CD14-positive monocyte (primary cell): Measurements from ENCODE around the gene MMRN1. TPM values are rescaled to one million over a fixed set of nuclear protein-coding genes. Genes with fewer than 3 reads are reported as not detected.

Experiments used
- DNase-seq, 3 donors: peaks; one replicate each; pipeline ENCODE4 v3.0.0-alpha.2; 2011 to 2022
- H2AFZ ChIP-seq: 2 replicates; pipeline ENCODE4 v1.6.0; 2012; ENCODE audit warnings: mild to moderate bottlenecking, low read depth, low read length, inconsistent platforms; ENCODE audit not compliant: insufficient read depth, poor library complexity, severe bottlenecking
- H3K27ac ChIP-seq, 2 donors: 1 replicate in 1 of 2; 2 replicates in 1 of 2; pipeline ENCODE4 v1.5.1; 2012 to 2013; ENCODE audit warnings: low read length in 2 of 2, control low read depth in 1 of 2, inconsistent platforms in 1 of 2, low read depth in 1 of 2, mild to moderate bottlenecking in 1 of 2
- H3K27me3 ChIP-seq, 2 donors: one replicate each; pipeline versions ENCODE4 v1.6.0 to v1.6.1; 2011 to 2013; ENCODE audit warnings: low read length in 2 of 2; ENCODE audit not compliant: control insufficient read depth in 2 of 2, insufficient read depth in 2 of 2
- H3K36me3 ChIP-seq, 2 donors: replicated peaks in 1 of 2; 1 replicate in 1 of 2; 2 replicates in 1 of 2; pipeline versions ENCODE4 v1.5.1 to v1.6.1; 2012 to 2013; ENCODE audit warnings: low read length in 2 of 2, control low read depth in 1 of 2, inconsistent platforms in 1 of 2, mild to moderate bottlenecking in 1 of 2; ENCODE audit not compliant: insufficient read depth in 2 of 2, control insufficient read depth in 1 of 2
- H3K4me1 ChIP-seq, 2 donors: 1 replicate in 1 of 2; 2 replicates in 1 of 2; pipeline versions ENCODE4 v1.5.1 to v1.6.1; 2012 to 2013; ENCODE audit warnings: low read length in 2 of 2, control low read depth in 1 of 2, inconsistent platforms in 1 of 2, mild to moderate bottlenecking in 1 of 2, moderate library complexity in 1 of 2; ENCODE audit not compliant: insufficient read depth in 2 of 2, control insufficient read depth in 1 of 2
- H3K4me2 ChIP-seq: replicated peaks from 2 replicates; pipeline ENCODE3; 2012; ENCODE audit warnings: low read length, moderate library complexity, mild to moderate bottlenecking; ENCODE audit not compliant: poor library complexity, severe bottlenecking; ENCODE audit errors: extremely low read depth
- H3K4me3 ChIP-seq, 3 experiments: fragments of 200-600 bp in 1 of 3; sonication (generic) in 1 of 3; replicated peaks in 1 of 3; 1 replicate in 2 of 3; 2 replicates in 1 of 3; pipeline ENCODE4 v1.5.1; 2011 to 2013; ENCODE audit warnings: low read length in 3 of 3, mild to moderate bottlenecking in 3 of 3, control low read depth in 2 of 3, low read depth in 2 of 3, inconsistent platforms in 1 of 3, moderate library complexity in 1 of 3
- H3K79me2 ChIP-seq: 2 replicates; pipeline ENCODE4 v1.6.0; 2012; ENCODE audit warnings: mild to moderate bottlenecking, control low read depth, inconsistent platforms, low read length, moderate library complexity; ENCODE audit not compliant: insufficient read depth
- H3K9ac ChIP-seq: 2 replicates; pipeline ENCODE4 v1.6.0; 2017; ENCODE audit warnings: low read length, mild to moderate bottlenecking; ENCODE audit not compliant: insufficient read depth, poor library complexity, severe bottlenecking
- H3K9me3 ChIP-seq, 2 donors: replicated peaks in 1 of 2; 1 replicate in 1 of 2; 2 replicates in 1 of 2; pipeline versions ENCODE4 v1.5.1 to v1.6.1; 2012 to 2013; ENCODE audit warnings: low read length in 2 of 2, control low read depth in 1 of 2; ENCODE audit not compliant: control insufficient read depth in 1 of 2, insufficient read depth in 1 of 2
- H4K20me1 ChIP-seq: 2 replicates; pipeline ENCODE4 v1.6.0; 2012; ENCODE audit warnings: mild to moderate bottlenecking, low read length, control low read depth, moderate library complexity; ENCODE audit not compliant: insufficient read depth
- H3K27ac Mint-ChIP-seq, 7 donors: one replicate each; pipeline ENCODE4 v1.8.0; 2020; ENCODE audit warnings: mild to moderate bottlenecking in 7 of 7, mixed read lengths in 7 of 7, moderate library complexity in 6 of 7, inconsistent platforms in 2 of 7
- H3K27me3 Mint-ChIP-seq, 3 donors: one replicate each; pipeline ENCODE4 v1.8.0; 2021 to 2022; ENCODE audit warnings: low read depth in 3 of 3, mild to moderate bottlenecking in 3 of 3, mixed read lengths in 3 of 3, moderate library complexity in 3 of 3, inconsistent platforms in 1 of 3
- H3K36me3 Mint-ChIP-seq, 2 donors: one replicate each; pipeline ENCODE4 v1.8.0; 2020; ENCODE audit warnings: mixed read lengths in 2 of 2, inconsistent platforms in 1 of 2, mild to moderate bottlenecking in 1 of 2
- H3K4me1 Mint-ChIP-seq: one replicate; pipeline ENCODE4 v1.8.0; 2020; ENCODE audit warnings: mild to moderate bottlenecking, mixed read lengths
- H3K4me3 Mint-ChIP-seq, 2 donors: one replicate each; pipeline ENCODE4 v1.8.0; 2020; ENCODE audit warnings: mild to moderate bottlenecking in 2 of 2, mixed read lengths in 2 of 2, moderate library complexity in 1 of 2
- H3K9me3 Mint-ChIP-seq, 7 donors: one replicate each; pipeline ENCODE4 v1.8.0; 2020 to 2022; ENCODE audit warnings: mixed read lengths in 7 of 7, mild to moderate bottlenecking in 6 of 7, moderate library complexity in 6 of 7, inconsistent platforms in 2 of 7
- WGBS: methylation state at CpG from one replicate; pipeline ENCODE4 v1.1.5; 2013; ENCODE audit warnings: missing lambda C conversion rate; ENCODE audit not compliant: insufficient coverage; 5-methylcytosine and 5-hydroxymethylcytosine counted together
- intact Hi-C, 2 donors: fragments of 100-400 bp; cut with micrococcal nuclease; formaldehyde crosslinking; loops; one replicate each; pipeline versions ENCODE4 v1.15.0 to v1.15.1; 2023
- polyA plus RNA-seq, 3 donors: library from polyadenylated mRNA; depleted of rRNA in 1 of 3; unstranded in 2 of 3; stranded (reverse) in 1 of 3; fragments of 300-500 nt in 2 of 3; fragments of >200 nt in 1 of 3; fragmentation: Illumina TruSeq in 2 of 3; gene quantifications; 1 replicate in 2 of 3; 2 replicates in 1 of 3; pipeline ENCODE4 v1.2.3, GENCODE V29; 2012 to 2021
- TF ChIP-seq, protein P1 (sequence below): fragments of 200-600 bp; IDR thresholded peaks from one replicate; pipeline ENCODE4 v1.8.0; 2022; ENCODE audit warnings: antibody characterized with exemption, mild to moderate bottlenecking

MMRN1 gene
- polyA plus RNA-seq, 3 donors = 0.07 TPM; not detected in 2

DNA sequence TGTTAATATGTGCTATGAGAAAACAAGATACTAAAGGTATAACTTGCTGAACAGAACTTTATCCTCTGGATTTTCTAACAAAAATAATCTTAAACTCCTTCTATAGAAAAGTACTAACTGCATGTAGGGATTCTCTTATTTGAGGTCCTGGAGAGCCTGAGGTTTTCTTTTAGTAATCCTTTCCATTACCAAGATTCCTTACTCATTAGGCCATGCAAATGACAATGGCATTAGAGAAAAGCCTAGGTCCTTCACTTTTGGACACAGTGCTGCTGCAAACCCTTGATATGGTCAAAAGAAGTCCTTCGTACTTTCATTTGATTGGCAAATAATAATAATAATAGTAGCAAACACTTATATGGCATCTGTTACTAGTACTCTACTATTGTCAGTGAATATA, 3.2 kb downstream of the MMRN1 start:
- H3K4me1 ChIP-seq = peaks cover 23 to 33% of the 10 kb centered on the region in 2 donors
- intact Hi-C loops = no loop called here
- Mint-ChIP-seq H3K27ac (no peak overlapping the region), H3K9me3 (no peaks in the 10 kb centered on the region), H3K4me3 (no peak overlapping the region), H3K36me3 (no peaks in the 10 kb centered on the region), H3K4me1 (peaks cover 17% of the 10 kb centered on the region), H3K27me3 (peaks cover 0 to 4% (median 2%) of the 10 kb centered on the region in 3 donors)
- no peak overlapping the region for H3K27ac ChIP-seq
- H3K4me2 ChIP-seq = no peak overlapping the region
- H3K9me3 ChIP-seq = no peaks in the 10 kb centered on the region
- H3K27me3 ChIP-seq = no peaks in the 10 kb centered on the region
- H3K9ac ChIP-seq = no peak overlapping the region
- H3K79me2 ChIP-seq = no peaks in the 10 kb centered on the region
- no peaks in the 10 kb centered on the region for H3K36me3 ChIP-seq
- TF ChIP-seq, protein P1, sequence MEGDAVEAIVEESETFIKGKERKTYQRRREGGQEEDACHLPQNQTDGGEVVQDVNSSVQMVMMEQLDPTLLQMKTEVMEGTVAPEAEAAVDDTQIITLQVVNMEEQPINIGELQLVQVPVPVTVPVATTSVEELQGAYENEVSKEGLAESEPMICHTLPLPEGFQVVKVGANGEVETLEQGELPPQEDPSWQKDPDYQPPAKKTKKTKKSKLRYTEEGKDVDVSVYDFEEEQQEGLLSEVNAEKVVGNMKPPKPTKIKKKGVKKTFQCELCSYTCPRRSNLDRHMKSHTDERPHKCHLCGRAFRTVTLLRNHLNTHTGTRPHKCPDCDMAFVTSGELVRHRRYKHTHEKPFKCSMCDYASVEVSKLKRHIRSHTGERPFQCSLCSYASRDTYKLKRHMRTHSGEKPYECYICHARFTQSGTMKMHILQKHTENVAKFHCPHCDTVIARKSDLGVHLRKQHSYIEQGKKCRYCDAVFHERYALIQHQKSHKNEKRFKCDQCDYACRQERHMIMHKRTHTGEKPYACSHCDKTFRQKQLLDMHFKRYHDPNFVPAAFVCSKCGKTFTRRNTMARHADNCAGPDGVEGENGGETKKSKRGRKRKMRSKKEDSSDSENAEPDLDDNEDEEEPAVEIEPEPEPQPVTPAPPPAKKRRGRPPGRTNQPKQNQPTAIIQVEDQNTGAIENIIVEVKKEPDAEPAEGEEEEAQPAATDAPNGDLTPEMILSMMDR = no peak
- DNase-seq = no peak
- no peak overlapping the region for H2AFZ ChIP-seq
- H4K20me1 ChIP-seq = no peaks in the 10 kb centered on the region
- no CpG with 5 or more reads among the region's 1 CpG for WGBS
- H3K4me3 ChIP-seq = no peak overlapping the region

DNA sequence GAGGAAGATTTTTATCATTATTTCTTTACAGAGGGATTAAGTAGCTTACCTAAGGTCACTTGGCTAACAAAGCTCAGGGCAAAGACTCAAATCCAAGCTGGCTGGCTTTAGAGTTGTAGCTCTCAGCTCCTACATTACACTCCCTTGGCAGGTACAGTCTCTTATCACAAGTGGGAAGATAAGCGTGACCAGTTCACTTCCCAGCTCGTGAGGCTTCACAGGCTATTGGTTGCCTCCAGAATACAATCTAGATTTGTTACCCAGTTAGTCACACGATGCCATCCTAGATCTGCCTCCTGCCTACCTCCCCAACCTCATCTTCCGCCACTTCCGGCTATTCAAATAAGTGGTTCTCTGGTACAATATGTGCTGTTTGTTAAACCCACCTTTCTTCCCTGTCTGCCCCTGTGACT, 3.7 kb downstream of the MMRN1 start:
- H3K9me3 Mint-ChIP-seq = no peaks in the 10 kb centered on the region
- TF ChIP-seq, protein P1 = no peak
- no peak overlapping the region for H3K4me3 ChIP-seq
- WGBS = 0% methylated on average over 2 of the region's 5 CpGs
- no peak for DNase-seq
- intact Hi-C loops = no loop called here
- H3K9ac ChIP-seq = no peak overlapping the region
- no peaks in the 10 kb centered on the region for H3K27me3 ChIP-seq
- peaks cover 23 to 33% of the 10 kb centered on the region in 2 donors for H3K4me1 ChIP-seq
- no peak overlapping the region for H3K27ac ChIP-seq
- H3K9me3 ChIP-seq = no peaks in the 10 kb centered on the region
- no peak overlapping the region for H3K27ac Mint-ChIP-seq
- H2AFZ ChIP-seq = peak overlapping the region; percentile 41
- no peak overlapping the region for H3K4me2 ChIP-seq
- H3K4me1 Mint-ChIP-seq = peaks cover 17% of the 10 kb centered on the region
- peaks cover 0 to 4% (median 2%) of the 10 kb centered on the region in 3 donors for H3K27me3 Mint-ChIP-seq
- no peaks in the 10 kb centered on the region for H3K79me2 ChIP-seq
- no peaks in the 10 kb centered on the region for H4K20me1 ChIP-seq
- H3K36me3 Mint-ChIP-seq = no peaks in the 10 kb centered on the region
- H3K4me3 Mint-ChIP-seq = no peak overlapping the region
- no peaks in the 10 kb centered on the region for H3K36me3 ChIP-seq
